RCC 7860 (cell line): ENCODE data around the gene POU4F3.
"Not testable (repeated sequence)": the region's sequence is repeated elsewhere in the genome, so short reads cannot be mapped to it uniquely, and the experiment has no call there.

ENCODE experiments used
- DNase-seq: peaks from one replicate; pipeline ENCODE4 v3.0.0-alpha.2; 2015; ENCODE audit warnings: low spot score
- FAIRE-seq: peaks from 2 replicates; lab custom pipeline; 2012; peaks lifted over from hg19 to GRCh38; lab: Jason Lieb, UNC

The POU4F3 gene, protein sequence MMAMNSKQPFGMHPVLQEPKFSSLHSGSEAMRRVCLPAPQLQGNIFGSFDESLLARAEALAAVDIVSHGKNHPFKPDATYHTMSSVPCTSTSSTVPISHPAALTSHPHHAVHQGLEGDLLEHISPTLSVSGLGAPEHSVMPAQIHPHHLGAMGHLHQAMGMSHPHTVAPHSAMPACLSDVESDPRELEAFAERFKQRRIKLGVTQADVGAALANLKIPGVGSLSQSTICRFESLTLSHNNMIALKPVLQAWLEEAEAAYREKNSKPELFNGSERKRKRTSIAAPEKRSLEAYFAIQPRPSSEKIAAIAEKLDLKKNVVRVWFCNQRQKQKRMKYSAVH

DNA sequence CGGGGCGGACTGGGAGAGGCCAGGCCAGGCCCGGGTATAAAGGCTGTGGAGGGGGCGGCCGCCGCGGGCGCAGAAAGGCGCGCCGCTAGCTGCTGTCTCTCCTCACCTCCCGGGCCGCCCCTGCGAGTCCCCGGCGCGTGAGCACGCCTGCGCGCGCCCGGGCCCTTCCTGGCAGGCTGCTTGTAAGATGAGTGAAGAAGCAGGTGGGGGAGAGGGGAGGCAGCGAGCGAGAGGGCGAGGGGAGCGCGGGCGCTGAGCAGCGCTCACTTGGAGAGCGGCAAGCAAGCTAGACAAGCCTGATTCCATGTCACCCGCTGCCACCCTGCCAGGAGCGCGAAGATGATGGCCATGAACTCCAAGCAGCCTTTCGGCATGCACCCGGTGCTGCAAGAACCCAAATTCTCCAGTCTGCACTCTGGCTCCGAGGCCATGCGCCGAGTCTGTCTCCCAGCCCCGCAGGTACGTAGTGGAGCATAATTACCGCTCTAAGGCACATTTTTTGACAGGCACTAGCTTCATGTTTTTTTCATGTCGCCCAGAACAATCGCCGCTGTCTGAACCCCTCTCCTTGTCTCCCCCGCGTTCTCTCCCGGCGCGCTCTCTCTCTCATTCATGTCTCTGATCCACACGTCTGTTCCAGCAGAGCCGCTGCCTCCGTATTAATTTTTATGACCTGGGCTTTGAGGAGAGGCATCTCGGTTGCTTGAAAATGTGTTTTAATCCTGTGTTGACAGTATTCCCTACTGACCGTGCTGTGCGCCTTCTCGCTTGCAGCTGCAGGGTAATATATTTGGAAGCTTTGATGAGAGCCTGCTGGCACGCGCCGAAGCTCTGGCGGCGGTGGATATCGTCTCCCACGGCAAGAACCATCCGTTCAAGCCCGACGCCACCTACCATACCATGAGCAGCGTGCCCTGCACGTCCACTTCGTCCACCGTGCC is at the start of gene POU4F3:
Gene POU4F3 (plus strand): TSS at position 66 of the 941 bp plus-strand sequence. CDS start 274 bp downstream, at position 340.
- FAIRE-seq, result no peak

DNA sequence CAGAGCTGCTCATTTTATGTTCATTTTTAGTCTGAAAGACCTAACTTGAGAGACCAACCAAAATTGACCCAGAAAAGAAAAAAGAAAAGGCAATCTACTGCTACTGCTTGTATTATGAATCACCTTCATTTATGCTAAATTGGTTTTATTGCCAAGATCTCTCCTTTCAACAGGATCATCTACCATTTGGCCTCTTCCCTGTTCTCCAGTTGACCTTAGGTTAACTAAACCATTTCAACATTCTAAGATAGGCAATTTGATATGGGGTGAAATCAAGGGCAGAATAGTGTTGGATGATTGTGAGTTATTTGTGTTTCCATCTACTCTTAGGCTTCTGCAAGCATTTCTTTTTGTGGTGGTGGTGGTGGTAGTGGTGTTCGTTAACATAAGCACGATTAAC is 48.3 kb upstream of the POU4F3 start:
- FAIRE-seq, result no peak
- no peak for DNase-seq

More for the DNA sequence above, at the start of gene POU4F3:
- DNase-seq, result no peak

DNA sequence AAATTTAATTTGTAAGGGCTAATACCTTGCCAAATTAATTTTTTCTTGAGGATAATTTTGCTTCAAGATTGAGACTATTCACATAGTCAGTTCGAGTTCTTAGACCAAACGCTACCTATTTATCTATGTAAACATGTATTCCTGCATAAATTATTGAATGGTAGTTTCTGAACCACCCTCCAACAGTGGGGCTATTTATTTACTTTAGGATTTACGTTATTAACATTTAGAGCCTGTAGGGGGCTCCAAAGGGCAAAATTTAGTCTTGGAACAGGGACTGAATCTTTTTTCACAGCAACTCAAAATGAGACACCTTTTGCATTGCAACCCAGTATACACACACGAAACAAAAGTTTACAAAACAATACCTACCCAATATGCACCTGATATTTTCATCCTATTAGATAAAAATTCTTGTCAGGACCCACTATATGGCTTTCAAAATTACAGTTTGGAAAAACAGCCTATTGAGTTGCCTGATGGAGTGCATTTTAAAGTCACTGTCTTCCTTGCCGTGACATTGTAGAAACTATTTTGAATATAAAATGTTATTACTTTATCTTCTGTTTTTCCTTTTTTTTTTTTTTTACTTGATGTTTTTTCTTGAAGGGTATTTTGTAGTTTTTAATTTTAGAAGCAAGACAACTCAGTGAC is 47.1 kb upstream of the POU4F3 start:
- peak; percentile 75 for FAIRE-seq
- peak; percentile 34 for DNase-seq

DNA sequence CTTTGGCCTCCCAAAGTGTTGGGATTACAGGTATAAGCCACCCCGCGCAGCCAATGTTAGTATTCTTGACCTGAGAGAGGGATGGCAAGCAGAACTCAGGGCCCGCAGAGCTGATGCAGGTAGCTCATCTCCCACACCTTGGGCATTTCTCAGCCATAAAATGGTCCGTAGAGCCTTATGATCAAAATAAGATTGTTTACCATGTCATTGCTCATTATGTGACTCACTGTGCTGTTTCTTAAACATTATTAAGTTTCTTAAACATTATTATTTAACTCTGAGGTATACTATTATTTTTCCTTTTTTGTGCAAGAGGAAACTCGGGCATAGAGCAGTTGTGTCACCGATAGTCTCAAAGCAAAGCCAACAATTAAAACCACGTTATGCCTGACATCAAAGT is 42.4 kb upstream of the POU4F3 start:
- no peak for FAIRE-seq
- DNase-seq, result no peak

DNA sequence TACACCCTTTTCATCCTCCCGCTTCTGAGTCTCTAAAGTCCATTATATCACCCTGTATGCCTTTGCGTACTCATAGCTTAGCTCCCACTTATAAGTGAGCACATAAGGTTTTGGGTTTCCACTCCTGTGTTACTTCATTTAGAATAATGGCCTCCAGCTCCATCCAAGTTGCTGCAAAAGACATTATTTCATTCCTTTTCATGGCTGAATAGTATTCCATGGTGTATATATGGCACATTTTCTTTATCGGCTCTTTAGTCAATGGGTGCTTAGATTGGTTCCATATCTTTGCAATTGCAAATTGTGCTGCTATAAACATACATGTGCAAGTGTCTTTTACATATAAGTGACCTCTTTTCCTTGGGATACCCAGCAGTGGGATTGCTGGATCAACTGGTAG is 39.7 kb upstream of the POU4F3 start:
- FAIRE-seq, DNase-seq: not testable (repeated sequence)

DNA sequence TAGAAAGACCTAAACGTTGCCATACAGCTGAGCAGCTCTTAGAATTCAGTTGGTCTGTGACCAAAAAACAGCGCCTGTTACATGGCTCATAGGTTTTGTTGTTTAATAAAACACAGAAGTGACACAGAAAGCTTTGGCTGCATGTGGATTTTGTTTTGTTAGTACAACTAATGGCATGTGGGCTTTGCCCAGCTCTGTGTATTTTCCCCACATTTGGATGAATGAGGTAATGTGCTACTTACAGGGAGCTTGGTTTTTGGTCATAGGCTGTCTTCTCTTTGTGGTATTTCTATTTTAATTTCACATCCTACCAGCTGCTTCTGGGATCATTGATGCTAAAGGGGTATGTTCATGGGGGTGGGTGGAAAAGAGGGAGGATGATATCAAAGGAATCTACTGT is 37.0 kb upstream of the POU4F3 start:
- FAIRE-seq, result no peak

DNA sequence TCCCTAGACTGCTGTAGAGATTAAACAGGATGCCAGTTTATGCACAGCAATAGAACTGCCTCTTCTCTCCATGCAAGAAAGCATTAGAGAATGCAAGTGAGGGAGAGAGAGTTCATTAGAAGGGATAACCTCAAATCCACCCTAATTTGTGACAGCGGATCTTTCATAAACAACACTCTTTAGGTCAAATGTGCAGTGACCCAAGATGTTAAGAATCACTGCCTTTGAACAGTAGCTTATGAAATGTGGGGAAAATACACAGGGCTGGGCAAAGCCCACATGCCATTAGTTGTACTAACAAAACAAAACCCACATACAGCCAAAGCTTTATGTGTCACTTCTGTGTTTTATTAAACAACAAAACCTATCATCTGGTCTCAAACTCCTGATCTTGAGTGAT is 36.2 kb upstream of the POU4F3 start:
- DNase-seq (no peak), FAIRE-seq (no peak)

More for the DNA sequence above, 37.0 kb upstream of the POU4F3 start:
- DNase-seq, result no peak

DNA sequence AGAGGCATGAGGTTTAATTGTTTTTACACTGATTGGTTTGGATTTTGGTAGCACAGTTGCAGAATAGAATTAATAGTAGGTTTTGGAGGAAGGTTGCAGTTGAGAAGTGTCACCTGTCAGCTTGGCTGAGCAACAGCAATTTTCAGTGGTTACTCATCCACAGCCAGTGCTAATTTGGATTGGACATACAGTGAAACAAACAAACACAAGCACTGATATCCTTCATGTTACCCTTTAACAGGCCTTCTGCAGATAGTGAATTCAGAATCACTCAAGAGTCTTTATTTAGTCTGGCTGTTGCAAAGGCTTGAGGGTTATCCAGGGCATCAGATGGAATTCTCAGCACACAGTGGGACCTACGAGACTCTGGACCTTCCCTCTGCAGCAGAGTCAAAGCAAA is 31.8 kb upstream of the POU4F3 start:
- FAIRE-seq, result no peak
- DNase-seq, result no peak

DNA sequence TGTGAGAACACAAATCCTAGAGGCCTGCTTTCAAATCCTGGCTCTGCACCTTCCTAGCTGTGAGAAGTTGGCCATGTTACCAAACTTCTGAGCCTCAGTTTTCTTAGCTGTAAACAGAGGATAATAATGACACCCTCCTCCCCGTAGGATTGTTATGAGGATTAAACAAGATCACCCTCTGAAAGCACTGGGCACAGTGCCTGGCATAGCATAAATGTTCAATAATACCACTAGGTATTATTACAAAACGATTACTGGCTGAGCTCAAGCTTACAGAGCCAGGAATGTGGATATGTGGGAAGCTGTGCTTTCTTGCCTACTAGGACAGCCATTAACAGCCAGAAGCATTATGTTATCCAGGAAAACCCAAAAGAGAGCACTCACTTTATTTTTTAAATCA is 30.8 kb upstream of the POU4F3 start:
- DNase-seq, result no peak
- FAIRE-seq, result no peak

DNA sequence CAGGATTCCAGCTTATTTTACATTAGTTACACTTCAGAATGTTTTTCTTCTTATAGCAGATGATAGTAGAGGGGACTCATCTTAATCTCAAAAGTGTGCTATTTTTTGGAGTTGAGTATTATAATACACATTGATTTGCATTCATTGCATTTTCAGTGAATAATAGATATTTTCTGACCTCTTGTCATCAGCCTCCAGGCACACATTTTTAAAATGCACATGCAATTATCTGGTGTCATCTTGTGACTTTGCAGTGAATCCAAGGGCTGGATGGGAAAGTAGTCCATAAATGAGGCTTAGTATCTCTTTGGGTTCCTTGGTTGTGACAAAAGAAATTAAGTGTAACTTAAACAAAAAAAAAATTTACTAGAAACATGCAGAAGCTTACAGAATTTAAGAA is 28.1 kb upstream of the POU4F3 start:
- FAIRE-seq (no peak), DNase-seq (no peak)

DNA sequence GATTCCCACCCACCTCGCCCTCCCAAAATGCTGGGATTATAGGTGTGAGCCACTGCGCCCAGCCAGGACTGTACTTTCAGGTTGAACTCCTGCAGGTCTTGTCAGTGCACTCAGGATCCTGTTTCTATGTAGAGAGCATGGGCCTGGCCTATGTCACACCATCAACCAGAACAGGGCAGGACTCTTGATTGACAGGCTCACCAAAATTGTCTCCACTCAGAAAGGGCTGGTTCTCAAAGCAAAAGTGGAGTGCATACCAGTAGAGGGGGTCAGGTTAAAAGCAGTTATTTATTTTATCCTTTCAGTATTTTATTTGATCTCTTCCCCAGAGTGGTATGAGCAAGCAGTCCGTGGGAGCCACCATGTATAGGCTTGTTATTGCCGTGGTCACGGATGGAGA is 27.4 kb upstream of the POU4F3 start:
- DNase-seq (no peak), FAIRE-seq (no peak)

DNA sequence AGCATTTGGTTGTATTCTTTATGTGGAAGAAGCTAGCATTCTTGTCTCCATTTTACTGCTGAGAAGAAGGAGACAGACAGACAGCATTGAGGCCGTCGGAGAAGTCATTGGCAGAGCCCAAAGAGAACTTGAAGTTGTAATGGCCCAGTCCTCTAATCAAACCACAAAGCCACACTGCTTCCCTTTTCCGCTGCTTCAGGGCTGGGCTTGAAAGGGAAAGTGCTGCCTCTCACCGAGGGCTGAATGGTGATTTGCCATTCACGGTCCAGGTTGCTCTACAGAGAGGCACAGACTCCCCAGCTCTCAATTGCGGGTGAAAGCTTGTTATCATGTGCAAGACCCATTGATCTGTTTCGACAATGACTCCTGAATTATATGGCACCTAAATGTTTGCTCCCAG is 25.6 kb upstream of the POU4F3 start:
- DNase-seq, result no peak
- no peak for FAIRE-seq

DNA sequence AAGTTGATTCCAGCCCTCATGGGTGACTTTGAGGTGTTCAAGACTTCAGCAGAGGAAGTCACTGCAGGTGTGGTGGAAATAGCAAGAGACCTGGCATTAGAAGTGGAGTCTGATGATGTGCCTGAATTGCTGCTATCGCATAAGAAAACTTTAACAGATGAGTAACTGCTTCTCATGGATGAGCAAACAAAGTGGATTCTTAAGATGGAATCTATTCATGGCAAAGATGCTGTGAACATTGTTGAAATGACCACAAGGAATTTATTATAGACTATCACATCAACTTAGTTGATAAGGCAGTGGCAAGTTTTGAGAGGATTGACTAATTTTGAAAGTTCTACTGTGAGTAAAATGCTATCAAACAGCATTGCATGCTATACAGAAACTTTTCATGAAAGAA is 17.1 kb upstream of the POU4F3 start:
- FAIRE-seq (no peak), DNase-seq (peak; percentile 10)

DNA sequence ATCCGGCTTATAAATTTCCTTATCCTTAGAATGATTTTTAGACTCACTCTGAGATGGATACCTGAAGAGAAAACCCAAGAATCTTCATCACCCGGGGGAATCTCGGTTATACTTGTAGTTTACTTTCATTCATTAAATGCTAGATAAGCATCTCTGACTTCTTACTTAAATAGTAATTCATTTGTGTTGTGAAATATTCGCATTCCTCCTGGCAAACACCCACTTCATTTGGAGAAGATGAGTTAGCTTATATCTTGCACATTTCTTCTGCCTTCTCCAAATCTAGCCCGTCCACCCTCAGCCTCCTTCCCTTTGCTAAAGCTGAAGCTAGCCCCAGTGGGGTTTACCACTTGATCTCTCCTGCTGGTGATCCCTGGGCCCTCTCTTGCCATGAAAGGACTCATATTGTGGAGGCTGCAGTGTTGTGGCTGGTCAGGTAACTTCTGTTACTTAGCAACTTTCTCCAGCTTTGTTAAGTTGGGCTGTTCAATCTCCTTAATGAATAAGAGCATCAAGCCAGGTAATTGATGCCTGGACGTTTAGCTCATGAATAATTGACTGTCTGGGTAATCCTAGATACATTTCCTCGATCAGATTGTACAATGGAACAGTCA is 11.3 kb upstream of the POU4F3 start:
- FAIRE-seq, result no peak
- no peak for DNase-seq

DNA sequence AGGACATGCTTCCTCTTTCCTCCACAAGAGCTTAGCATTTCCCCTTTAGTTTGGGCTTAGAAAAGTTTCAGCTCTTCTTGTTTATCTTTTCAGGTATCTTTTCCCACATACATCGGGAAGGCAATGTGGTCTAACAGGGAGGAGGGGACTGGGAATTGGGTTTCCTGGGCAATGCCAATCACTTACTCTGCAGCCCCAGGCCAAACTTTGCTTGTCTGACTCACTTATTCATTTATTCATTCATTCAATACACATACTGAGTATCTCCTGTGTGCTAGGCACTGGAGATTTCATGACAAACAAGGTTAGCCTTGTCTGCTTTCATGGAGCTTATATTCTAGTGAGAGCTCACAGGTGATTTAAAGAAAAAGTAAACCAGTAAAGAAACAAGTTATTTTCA is 10.7 kb upstream of the POU4F3 start:
- DNase-seq (no peak), FAIRE-seq (no peak)

DNA sequence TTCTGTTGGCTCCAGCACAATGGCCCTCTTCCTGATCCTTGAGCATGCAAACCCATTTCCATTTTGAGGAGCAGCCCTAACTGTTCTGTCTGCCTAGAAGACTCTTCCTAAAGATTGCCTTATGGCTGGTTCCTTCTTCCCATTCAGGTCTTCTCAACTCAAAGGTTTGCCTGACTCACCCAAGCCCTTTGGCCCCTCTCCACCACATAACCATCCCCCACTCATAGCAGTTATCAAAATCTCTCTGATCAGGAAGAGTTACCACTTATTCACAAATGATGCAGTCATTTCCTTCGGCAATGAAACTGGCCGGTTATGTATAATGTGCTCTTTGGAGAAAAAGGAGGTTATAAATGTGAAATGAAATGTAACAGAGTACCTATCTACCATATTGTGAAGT is 8.9 kb upstream of the POU4F3 start:
- FAIRE-seq, result no peak
- no peak for DNase-seq

DNA sequence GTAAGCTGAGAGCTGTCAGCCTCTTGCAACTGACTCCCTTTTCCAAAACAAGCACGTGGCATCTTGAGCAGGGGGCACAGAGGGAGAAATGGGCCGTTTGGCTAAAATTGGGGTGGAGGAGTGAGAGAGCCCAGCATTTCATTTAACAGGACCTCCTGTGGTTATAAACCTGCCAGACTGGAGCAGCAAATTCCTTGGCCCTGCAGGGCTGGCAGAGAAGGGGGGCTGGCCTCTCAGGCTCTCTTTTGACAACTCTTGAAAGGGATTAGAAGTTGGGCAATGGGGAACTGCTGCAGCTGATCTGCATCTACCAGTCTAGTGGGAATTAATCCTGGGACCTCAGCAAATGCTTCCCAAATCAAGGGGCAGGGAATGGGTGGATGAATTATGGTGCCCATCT is 7.2 kb upstream of the POU4F3 start:
- DNase-seq (no peak), FAIRE-seq (no peak)

DNA sequence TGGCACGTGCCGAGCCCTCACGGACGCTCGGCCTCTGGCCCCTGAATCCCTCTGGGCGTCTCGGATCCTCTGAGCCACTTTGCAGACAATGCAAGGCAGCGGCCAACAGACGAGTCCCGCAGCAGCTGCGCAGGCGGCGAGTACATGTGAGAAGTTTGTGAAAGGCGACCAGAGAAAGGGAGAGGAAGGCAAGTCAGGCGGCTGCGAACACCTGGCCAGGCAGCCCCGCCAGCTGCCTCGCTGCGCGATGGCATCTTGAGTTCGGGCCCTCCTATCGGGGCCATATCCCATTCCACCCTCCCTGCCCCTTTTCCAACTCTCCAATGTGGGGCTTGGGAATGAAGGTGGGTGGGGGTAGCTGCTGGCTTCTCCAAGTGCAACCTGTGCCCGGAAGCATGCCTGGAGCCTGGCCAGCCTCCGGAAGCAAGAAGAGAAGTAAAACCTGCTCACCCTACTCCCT is 4.5 kb upstream of the POU4F3 start:
- no peak for DNase-seq
- FAIRE-seq, result no peak

DNA sequence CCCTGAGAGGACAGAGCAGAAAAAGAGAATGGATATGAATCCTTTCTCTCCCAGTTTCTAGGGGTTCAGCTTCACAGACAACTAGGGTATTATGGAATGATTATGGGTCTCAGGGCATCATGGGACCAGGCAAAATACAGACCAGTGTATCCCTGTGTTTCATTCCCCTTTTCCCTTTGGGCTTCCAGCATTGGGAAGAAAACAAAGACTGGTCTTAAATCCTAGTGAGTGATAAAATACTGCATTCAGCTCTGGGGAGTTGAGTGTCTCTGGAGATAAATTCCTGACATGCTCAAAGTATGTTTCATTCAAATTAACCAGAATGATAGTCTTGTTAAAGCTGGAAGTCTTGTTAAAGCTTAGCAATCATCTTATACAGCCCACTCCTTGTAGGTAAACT is 2.4 kb upstream of the POU4F3 start:
- FAIRE-seq, result no peak
- DNase-seq, result no peak

DNA sequence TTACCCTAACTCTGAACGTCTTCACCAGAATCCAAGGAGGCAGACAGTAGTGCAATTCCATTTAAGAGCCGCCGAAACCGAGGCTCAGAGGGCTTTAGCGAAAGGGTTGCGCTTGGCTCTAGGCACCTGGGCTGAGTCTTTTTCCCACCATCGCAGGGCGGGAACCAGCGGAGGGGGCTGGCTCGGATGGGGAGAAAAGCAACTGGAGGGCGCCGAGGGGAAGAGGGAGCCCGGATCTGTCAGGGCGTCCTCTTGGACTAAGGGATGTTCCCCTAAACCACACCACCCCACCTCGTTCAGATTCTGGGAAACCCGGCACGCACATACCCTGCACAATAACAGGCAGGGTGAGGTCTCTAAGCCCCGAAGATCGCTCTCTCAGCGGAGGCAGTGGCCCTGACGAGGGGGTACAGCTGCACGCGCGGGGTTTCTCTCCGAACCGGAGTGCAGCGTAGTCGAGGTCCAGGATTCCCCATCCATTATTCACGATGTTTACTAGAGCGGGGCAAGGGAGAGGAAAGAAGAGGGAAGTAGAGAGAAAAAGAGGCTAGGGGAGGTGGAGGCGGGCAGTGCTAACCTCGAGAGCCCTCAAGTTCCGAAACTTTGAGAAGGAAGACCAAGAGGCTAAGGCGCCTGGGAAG is 1.3 kb upstream of the POU4F3 start:
- DNase-seq (no peak), FAIRE-seq (no peak)
